NCI-H69 (cell line): Measurements from ENCODE around the gene DBP.
A peak's percentile ranks its signal among the peaks of the same experiment; 100 is the strongest.
"Not testable (repeated sequence)": the region's sequence is repeated elsewhere in the genome, so short reads cannot be mapped to it uniquely, and the experiment has no call there.

ENCODE experiments used
- DNase-seq: peaks from one replicate; lab custom pipeline; 2025; lab: John Stamatoyannopoulos, UW

The DBP gene

DNA sequence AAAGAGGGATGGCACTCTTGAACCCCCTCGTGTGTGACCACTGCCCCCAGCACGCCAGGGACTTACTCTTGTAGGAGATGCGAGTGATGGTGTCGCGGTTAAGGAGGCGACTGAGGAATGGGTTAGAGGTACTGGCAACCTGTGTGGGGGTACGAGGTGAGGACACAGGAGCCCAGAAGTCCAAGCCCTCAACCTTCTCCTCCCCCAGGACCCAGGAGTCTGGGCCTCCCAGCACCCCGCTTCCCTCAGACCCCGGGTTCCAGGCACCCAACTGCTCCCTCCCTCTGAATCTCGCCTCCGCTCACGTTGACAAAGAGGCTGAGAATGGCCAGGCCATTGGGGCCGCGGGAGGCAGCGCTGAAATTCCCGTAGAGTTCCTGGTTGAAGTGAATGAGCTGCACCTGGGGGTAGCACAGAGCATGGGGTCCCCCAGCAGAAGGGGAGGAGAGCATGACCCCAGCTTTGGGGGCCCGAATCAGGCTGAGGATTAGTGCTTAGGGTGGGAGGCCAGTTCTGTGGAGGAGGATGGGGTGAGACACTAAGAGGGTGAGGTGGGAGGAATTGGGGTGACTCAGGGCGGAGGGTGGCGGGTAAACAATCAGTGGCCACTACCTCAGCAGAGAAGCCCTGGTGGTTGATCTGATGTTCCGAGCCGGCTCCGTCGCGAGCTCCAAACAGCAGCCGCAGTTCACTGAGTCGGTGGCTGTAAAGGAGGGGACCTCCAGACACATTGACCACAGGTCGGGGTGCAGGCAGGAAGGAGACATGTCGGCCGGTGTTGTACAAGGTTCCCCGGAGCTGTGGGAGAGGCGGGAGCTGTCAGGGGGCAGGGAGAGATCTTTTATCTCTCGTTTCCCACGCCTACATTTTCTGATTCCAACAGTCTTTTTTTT is 2.5 kb upstream of the DBP start:
- DNase-seq, result no peak

- no peak for DNase-seq
Observed at GRCh38 chr19:48638831-48639381, 1.7 kb upstream of the DBP start.

- DNase-seq, result peak; percentile 94
Observed at GRCh38 chr19:48637948-48638830, 1.0 kb upstream of the DBP start.

DNA sequence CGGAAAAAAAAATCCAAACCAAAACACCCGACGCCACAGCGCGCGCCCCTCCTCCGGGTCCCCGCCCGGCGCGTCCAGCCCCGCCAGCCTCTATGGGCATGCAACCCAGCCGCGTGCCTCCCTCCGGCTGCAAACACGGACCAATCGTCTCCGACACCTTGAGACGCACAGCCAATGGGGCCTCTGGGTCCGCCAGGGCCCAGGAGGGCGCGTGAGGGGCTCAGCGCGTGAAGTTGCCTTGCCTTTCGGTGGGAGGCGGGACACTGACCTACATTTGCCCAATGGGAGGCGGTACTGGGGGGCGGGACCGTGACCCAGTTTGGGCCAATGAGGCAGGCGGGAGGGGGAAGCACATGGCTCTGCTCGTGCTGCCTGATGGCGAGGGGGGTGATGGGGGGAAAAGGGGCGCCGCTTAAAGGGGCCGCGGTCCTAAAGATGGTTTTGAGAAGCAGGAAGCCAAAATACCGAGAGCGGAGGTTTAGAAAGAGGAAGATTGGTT is 319 bp upstream of the DBP start:
- DNase-seq, result peak; percentile 100

DNA sequence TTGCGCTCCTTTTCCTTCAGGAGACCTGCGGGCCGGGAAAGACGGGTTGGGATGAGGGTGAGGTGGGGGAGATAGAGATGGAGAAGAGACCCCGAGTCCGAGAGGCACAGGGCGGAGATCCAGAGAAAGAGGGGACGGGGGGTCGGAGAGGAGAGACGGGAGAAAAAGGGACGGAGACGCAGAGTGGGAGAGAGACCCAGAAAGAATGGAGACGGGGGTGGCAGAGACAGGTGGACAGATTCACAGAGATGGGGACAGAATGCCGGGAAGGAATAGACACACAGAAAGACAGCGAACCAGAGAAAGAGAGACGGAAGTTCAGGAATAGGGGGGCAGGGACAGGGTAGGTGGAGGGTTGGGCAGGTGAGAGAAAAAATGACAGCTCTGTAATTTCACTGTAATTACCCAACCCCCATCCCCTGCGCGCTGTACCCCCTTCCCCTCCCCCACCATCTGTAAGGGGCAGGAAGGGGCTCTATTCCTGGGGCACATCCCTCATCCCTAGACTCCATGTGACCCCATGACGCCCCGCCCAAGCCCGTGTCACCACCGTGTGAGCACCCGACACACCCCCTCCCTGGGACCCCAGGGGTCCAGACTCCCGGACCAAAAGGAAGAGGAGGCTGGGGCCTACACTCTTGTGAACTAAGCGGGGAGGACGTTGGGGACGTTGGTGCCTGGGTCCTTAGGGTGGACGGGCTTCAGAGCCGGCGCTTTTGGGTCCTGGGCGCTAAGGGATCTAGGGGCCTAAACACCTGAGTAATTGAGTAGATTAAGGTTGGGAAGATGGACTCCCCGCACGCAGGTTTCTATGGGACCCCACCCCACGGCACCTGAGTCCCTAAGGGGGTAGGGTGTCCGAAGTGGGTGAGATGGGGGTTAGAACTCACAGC is 967 bp downstream of the DBP start:
- peak; percentile 64 for DNase-seq

DNA sequence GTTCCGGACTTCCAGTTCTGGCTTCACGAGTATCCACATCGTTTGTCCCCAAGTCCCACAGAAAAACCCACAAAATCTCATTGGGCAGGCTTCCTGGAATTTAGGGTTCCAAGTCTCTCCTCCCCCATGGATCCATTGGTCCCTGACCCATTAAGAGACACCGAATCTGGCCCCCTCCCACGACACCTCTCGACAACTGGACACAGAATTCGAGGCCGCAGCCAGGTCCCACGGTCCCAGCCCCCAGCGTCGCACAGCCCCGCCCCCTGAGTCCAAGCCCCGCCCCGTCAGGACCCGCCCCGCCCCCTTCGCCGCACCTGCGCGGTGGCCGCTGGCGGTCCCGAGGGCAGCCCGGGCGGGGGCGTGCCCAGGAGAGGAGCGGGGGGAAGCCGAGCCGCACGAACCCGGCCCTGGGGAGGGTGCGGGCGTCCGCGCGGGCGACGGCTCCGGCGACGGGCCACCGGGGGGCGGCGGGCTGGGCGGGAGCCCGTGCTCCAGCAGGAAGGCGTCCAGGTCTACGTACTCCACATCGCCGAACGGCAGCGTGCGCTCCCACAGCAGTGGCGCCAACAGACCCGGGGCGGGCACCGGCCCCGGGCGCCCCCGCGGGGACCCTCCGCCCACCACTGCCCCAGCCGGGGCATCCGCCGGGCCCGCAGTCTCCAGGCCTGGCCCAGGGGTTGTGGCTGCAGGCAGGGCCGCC is 1.8 kb downstream of the DBP start:
- DNase-seq, result peak; percentile 89

- DNase-seq, result peak; percentile 99
Observed at GRCh38 chr19:48634424-48635262, 2.5 kb downstream of the DBP start.

GRCh38 chr19:48634036-48634342 is 3.2 kb downstream of the DBP start:
- no peak for DNase-seq

DNA sequence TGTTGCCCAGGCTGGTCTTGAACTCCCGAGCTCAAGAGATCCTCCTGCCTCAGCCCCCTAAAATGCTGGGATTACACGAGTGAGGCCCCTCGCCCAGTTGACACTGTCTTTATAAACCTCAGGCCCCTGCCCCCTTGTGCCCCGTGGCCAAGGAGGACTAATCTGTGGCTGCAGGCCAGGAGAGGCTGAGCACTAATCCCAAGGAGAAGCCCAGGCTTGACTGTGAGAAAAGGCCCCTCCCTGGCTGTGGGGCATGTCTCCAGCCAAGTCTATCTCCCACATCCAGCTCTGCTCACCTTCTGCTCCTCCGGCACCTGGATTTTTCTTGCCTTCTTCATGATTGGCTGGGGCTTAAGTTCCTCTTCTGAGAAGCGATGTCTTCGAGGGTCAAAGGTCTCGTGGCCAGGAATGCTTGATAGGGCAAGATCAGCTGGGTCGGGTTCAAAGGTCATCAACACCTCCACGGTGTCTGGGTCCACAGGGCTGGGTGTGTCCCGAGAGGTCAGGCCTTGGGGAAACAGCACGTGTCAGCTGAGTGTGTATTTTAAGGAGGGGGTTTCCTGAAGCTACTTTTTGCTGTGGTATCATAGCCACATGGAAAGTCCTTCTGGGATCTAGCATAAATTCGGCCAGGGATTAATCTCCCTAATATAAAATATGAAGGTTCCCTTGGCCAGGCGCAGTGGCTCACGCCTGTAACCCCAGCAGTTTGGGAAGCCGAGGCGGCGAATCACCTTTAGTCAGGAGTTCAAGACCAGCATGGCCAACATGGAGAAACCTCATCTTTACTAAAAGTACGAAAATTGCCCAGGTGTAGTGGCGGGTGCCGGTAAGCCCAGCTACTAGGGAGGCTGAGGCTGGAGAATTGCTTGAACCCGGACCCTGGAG is 3.8 kb downstream of the DBP start:
- no peak for DNase-seq

- DNase-seq, result no peak
Observed at GRCh38 chr19:48632692-48633147, 4.5 kb downstream of the DBP start.

GRCh38 chr19:48632286-48632685 is 4.9 kb downstream of the DBP start:
- not testable (repeated sequence) for DNase-seq

DNA sequence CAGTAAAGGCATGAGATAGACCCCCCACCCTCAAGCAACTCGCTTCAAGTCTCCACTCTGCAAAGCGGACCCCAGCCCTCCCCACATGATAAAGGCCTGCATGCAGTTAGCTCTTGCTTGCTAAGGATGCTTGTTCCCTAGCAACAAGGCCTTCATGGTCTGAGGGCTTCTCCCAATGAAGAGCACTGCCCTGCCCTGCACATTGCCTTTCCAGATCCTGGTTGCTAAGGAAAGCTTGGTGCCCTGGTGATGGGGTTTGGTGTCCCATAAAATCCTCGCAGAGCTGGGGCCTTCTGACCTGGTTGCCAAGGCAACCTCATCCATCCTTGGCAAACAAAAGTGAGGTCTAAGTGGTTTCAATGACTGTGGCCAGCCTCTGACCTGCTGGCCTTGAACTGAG is 6.0 kb downstream of the DBP start:
- DNase-seq, result no peak

DNA sequence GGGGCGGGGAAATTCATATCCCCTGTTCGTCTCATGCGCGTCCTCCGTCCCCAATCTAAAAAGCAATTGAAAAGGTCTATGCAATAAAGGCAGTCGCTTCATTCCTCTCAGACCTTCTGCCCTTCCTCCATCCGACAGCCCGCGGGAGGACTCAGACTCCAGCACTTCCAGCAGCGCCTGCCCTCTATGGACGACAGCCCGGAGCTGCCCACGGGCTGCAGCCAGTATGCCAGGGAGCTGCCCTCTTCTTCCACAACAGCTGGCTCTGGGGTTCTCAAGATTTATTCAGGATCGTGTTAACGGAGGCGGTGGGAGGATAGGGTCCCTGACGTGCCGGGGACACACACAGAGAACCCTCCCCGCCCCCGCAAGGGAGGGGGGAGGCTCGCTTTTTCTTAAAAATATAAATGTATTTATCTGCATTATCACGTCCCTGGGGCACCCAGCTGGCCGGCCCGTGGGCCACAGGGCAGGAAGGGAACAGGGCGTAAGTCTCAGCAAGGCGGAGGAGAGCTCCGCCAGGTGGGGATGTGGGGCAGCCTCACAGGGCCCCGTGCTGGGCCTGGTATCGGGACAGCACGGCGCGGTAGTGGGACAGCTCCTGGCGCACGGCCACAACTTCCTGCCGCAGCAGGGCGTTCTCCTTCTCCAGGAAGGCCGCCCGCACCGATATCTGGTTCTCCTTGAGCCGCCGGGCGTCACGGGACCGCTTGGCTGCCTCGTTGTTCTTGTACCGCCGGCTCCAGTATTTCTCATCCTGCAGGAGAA is 6.7 kb downstream of the DBP start:
- DNase-seq, result no peak

- peak; percentile 97 for DNase-seq
Observed at GRCh38 chr19:48629599-48630295, 7.4 kb downstream of the DBP start.

DNA sequence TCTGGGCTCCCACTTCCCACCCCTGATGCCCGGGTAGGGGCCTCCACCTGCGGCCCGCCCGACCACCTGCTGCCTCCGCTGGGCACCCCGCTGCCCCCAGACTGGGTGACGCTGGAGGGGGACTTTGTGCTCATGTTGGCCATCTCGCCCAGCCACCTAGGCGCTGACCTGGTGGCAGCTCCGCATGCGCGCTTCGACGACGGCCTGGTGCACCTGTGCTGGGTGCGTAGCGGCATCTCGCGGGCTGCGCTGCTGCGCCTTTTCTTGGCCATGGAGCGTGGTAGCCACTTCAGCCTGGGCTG is 7.9 kb downstream of the DBP start:
- no peak for DNase-seq

GRCh38 chr19:48628486-48629296 is 8.5 kb downstream of the DBP start:
- DNase-seq, result no peak

- DNase-seq, result no peak
Observed at GRCh38 chr19:48627865-48628314, 9.3 kb downstream of the DBP start.
